B cell (primary cell): Measurements from ENCODE around the gene KCNH1.

ENCODE experiments used
- EZH2 ChIP-seq: IDR thresholded peaks from 2 replicates; pipeline ENCODE4 v1.6.1; 2012; ENCODE audit warnings: borderline replicate concordance, low read depth, mild to moderate bottlenecking, moderate library complexity, low read length; ENCODE audit not compliant: insufficient read depth, poor library complexity, severe bottlenecking
- TF ChIP-seq, protein P1 (sequence below): fragments of 200-600 bp; IDR thresholded peaks from one replicate; pipeline ENCODE4 v1.8.0; 2022; ENCODE audit warnings: antibody characterized with exemption, mild to moderate bottlenecking

DNA sequence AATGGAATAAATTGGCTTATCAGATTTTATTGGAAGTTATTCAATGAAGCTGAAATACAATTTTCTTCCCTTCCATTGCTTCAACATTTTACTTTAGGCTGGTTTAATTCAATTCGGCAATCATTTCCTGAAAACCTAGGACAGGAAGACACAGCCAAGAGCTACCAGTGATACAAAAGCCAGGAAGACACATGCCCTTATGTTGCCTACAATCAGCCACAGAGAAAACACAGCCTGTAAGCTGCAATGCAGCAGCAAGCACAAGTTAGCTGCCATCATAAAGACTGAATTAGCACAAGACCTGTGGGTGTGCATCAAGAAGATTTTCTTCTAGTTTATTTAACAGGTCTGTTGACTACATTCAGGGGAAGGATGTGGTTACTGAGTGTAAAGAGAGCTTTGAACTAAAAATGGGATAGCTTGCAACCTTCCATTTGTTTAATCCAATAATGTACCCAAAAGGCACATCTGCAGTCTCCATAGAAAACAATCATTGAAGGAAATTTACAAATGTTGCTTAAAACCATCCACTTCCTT, 193.8 kb downstream of the KCNH1 start:
- TF ChIP-seq EZH2: no peak
- TF ChIP-seq, protein P1, sequence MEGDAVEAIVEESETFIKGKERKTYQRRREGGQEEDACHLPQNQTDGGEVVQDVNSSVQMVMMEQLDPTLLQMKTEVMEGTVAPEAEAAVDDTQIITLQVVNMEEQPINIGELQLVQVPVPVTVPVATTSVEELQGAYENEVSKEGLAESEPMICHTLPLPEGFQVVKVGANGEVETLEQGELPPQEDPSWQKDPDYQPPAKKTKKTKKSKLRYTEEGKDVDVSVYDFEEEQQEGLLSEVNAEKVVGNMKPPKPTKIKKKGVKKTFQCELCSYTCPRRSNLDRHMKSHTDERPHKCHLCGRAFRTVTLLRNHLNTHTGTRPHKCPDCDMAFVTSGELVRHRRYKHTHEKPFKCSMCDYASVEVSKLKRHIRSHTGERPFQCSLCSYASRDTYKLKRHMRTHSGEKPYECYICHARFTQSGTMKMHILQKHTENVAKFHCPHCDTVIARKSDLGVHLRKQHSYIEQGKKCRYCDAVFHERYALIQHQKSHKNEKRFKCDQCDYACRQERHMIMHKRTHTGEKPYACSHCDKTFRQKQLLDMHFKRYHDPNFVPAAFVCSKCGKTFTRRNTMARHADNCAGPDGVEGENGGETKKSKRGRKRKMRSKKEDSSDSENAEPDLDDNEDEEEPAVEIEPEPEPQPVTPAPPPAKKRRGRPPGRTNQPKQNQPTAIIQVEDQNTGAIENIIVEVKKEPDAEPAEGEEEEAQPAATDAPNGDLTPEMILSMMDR: no peak
